Posterior vena cava (tissue), 2 donors: Measurements from ENCODE around the gene DLEC1. TPM values are rescaled to one million over a fixed set of nuclear protein-coding genes. Genes with fewer than 3 reads are reported as not detected.

Source experiments
- DNase-seq: peaks from one replicate; pipeline ENCODE4 v3.0.0-alpha.2; 2020; ENCODE audit warnings: low spot score
- intact Hi-C, 2 donors: fragments of 100-400 bp; cut with DNase I; formaldehyde crosslinking; loops; one replicate each; pipeline versions ENCODE4 v1.14.1 to v1.14.2; 2022 to 2023
- total RNA-seq, 2 donors: library from RNA; stranded (reverse); fragmentation: NEBNext Ultra II Directional; extraction: Animal tissue kit (Norgen Biotek cat#: 25700); gene quantifications; one replicate each; pipeline ENCODE4 v1.2.1, GENCODE V29; 2021
- donor health status: DM: yes; HTN: yes; CAD: no.
- donor health status: DM: yes; HTN: yes; CAD: no.

The DLEC1 gene
- total RNA-seq, 2 donors from 2014 or later: 0.14 to 0.51 TPM

- intact Hi-C loops: no loop called here
- DNase-seq: peak; percentile 64
Measured at GRCh38 chr3:38114052-38114874, 75.3 kb downstream of the DLEC1 start.

GRCh38 chr3:38114875-38115644 is 76.1 kb downstream of the DLEC1 start:
- intact Hi-C loops: no loop called here
- peak; percentile 74 for DNase-seq

- peak; percentile 23 for DNase-seq
- intact Hi-C loops: no loop called here
Measured at GRCh38 chr3:38115645-38116427, 76.8 kb downstream of the DLEC1 start.

- intact Hi-C loops: no loop called here
- peak; percentile 78 for DNase-seq
Measured at GRCh38 chr3:38116471-38117162, 77.6 kb downstream of the DLEC1 start.

- intact Hi-C loops: no loop called here
- DNase-seq: peak; percentile 66
Measured at GRCh38 chr3:38117163-38117716, 78.2 kb downstream of the DLEC1 start.

- peak; percentile 89 for DNase-seq
- intact Hi-C loops: no loop called here
Measured at GRCh38 chr3:38117748-38118420, 78.9 kb downstream of the DLEC1 start.

- intact Hi-C loops: no loop called here
- peak; percentile 72 for DNase-seq
Measured at GRCh38 chr3:38118421-38119247, 79.6 kb downstream of the DLEC1 start.

- DNase-seq: peak; percentile 52
Measured at GRCh38 chr3:38119248-38119544, 80.2 kb downstream of the DLEC1 start.

GRCh38 chr3:38119821-38120692 is 81.0 kb downstream of the DLEC1 start:
- intact Hi-C loops: loop anchor here in 1 of 2 donors (5.0 kb wide), 1 partner anchor 362 kb away; no protein-coding TSS in a partner anchor
- DNase-seq: peak; percentile 75

More at GRCh38 chr3:38119248-38119544, 80.2 kb downstream of the DLEC1 start:
- intact Hi-C loops: no loop called here

GRCh38 chr3:38120693-38121450 is 81.9 kb downstream of the DLEC1 start:
- intact Hi-C loops: loop anchor here in 1 of 2 donors (5.0 kb wide), 1 partner anchor 361 kb away; no protein-coding TSS in a partner anchor
- DNase-seq: no peak

GRCh38 chr3:38121451-38121831 is 82.4 kb downstream of the DLEC1 start:
- DNase-seq: peak; percentile 68
- intact Hi-C loops: loop anchor here in 1 of 2 donors (5.0 kb wide), 1 partner anchor 361 kb away; no protein-coding TSS in a partner anchor

GRCh38 chr3:38121832-38122461 is 82.9 kb downstream of the DLEC1 start:
- DNase-seq: peak; percentile 62
- intact Hi-C loops: loop anchor here in 1 of 2 donors (5.0 kb wide), 1 partner anchor 360 kb away; no protein-coding TSS in a partner anchor

GRCh38 chr3:38122712-38123290 is 83.8 kb downstream of the DLEC1 start:
- DNase-seq: peak; percentile 57
- intact Hi-C loops: loop anchor here in 1 of 2 donors (5.0 kb wide), 1 partner anchor 360 kb away; no protein-coding TSS in a partner anchor

- intact Hi-C loops: loop anchor here in 1 of 2 donors (5.0 kb wide), 1 partner anchor 358 kb away; no protein-coding TSS in a partner anchor
- DNase-seq: peak; percentile 17
Measured at GRCh38 chr3:38124324-38125122, 85.5 kb downstream of the DLEC1 start.
